CD4-positive, alpha-beta T cell treated with Interleukin-15 for 1 hour (primary cell): Measurements from ENCODE around the gene RABGEF1.
A peak's percentile ranks its signal among the peaks of the same experiment; 100 is the strongest.
"Not testable (repeated sequence)": the region's sequence is repeated elsewhere in the genome, so short reads cannot be mapped to it uniquely, and the experiment has no call there.

Experiments used
- DNase-seq: peaks from one replicate; pipeline ENCODE4 v3.0.0-alpha.2; 2020

The RABGEF1 gene

GRCh38 chr7:66740302-66740979 is at the start of gene RABGEF1:
Gene RABGEF1 (plus strand): TSS chr7:66740733. CDS start chr7:66771900, 31,167 bp downstream.
- DNase-seq = peak; percentile 97

- no peak for DNase-seq
Measured at GRCh38 chr7:66693331-66693730, 47.2 kb upstream of the RABGEF1 start.

GRCh38 chr7:66694286-66694685 is 46.2 kb upstream of the RABGEF1 start:
- DNase-seq = no peak

- not testable (repeated sequence) for DNase-seq
Measured at GRCh38 chr7:66695417-66695816, 45.1 kb upstream of the RABGEF1 start.

- not testable (repeated sequence) for DNase-seq
Measured at GRCh38 chr7:66696134-66696533, 44.4 kb upstream of the RABGEF1 start.

GRCh38 chr7:66696774-66697191 is 43.8 kb upstream of the RABGEF1 start:
- no peak for DNase-seq

GRCh38 chr7:66697449-66698438 is 42.8 kb upstream of the RABGEF1 start:
- DNase-seq = no peak

GRCh38 chr7:66698652-66699205 is 41.8 kb upstream of the RABGEF1 start:
- no peak for DNase-seq

- no peak for DNase-seq
Measured at GRCh38 chr7:66699998-66700397, 40.5 kb upstream of the RABGEF1 start.

GRCh38 chr7:66700633-66701131 is 39.9 kb upstream of the RABGEF1 start:
- no peak for DNase-seq

GRCh38 chr7:66707825-66708224 is 32.7 kb upstream of the RABGEF1 start:
- DNase-seq = no peak

- DNase-seq = not testable (repeated sequence)
Measured at GRCh38 chr7:66710752-66711151, 29.8 kb upstream of the RABGEF1 start.

- no peak for DNase-seq
Measured at GRCh38 chr7:66713687-66714086, 26.8 kb upstream of the RABGEF1 start.

GRCh38 chr7:66716634-66717033 is 23.9 kb upstream of the RABGEF1 start:
- DNase-seq = not testable (repeated sequence)

GRCh38 chr7:66720561-66720960 is 20.0 kb upstream of the RABGEF1 start:
- no peak for DNase-seq

GRCh38 chr7:66725843-66726242 is 14.7 kb upstream of the RABGEF1 start:
- no peak for DNase-seq

- no peak for DNase-seq
Measured at GRCh38 chr7:66727058-66727457, 13.5 kb upstream of the RABGEF1 start.

- no peak for DNase-seq
Measured at GRCh38 chr7:66728571-66728970, 12.0 kb upstream of the RABGEF1 start.

GRCh38 chr7:66729274-66729673 is 11.3 kb upstream of the RABGEF1 start:
- DNase-seq = no peak

- DNase-seq = no peak
Measured at GRCh38 chr7:66731986-66732385, 8.5 kb upstream of the RABGEF1 start.

- DNase-seq = no peak
Measured at GRCh38 chr7:66732439-66732838, 8.1 kb upstream of the RABGEF1 start.

- DNase-seq = no peak
Measured at GRCh38 chr7:66734006-66734405, 6.5 kb upstream of the RABGEF1 start.

- no peak for DNase-seq
Measured at GRCh38 chr7:66735154-66735553, 5.4 kb upstream of the RABGEF1 start.
